SK-N-MC (cell line): Measurements from ENCODE around the gene EAF2.

Experiments used
- DNase-seq: peaks from one replicate; pipeline ENCODE4 v3.0.0-alpha.2; 2011; ENCODE audit warnings: low read depth, low spot score
- H3K27ac ChIP-seq: fragments of 200-600 bp; sonication (generic); 2 replicates; pipeline ENCODE4 v1.5.1; 2016; ENCODE audit warnings: mixed run types
- H3K36me3 ChIP-seq: fragments of 200-600 bp; sonication (generic); 2 replicates; pipeline ENCODE4 v1.6.1; 2017; ENCODE audit warnings: antibody characterized with exemption, low read length, mixed read lengths; ENCODE audit not compliant: insufficient read depth
- H3K4me3 ChIP-seq: fragments of 200-600 bp; sonication (generic); 2 replicates; pipeline ENCODE4 v1.5.1; 2016
- H3K9ac ChIP-seq: fragments of 200-600 bp; sonication (generic); 2 replicates; pipeline ENCODE4 v1.8.0; 2017; ENCODE audit warnings: mixed run types, mixed read lengths; ENCODE audit not compliant: insufficient read length
- H3K9me3 ChIP-seq: fragments of 200-600 bp; sonication (generic); 2 replicates; pipeline ENCODE4 v1.6.1; 2017; ENCODE audit warnings: low read depth, mild to moderate bottlenecking, antibody characterized with exemption, low read length, moderate library complexity, mixed read lengths
- EZH2 ChIP-seq: fragments of 200-600 bp; sonication (generic); IDR thresholded peaks from one replicate; pipeline ENCODE4 v1.6.1; 2017; ENCODE audit warnings: antibody characterized with exemption
- FOXP2 ChIP-seq: optimal IDR thresholded peaks from 2 replicates; pipeline ENCODE3; 2011; ENCODE audit warnings: mild to moderate bottlenecking, moderate library complexity; ENCODE audit not compliant: insufficient read depth; ENCODE audit errors: extremely low read length, control extremely low read depth
- POLR2AphosphoS5 ChIP-seq: IDR thresholded peaks from 2 replicates; pipeline ENCODE4 v1.6.1; 2012; ENCODE audit warnings: mild to moderate bottlenecking, low read depth, low read length, borderline replicate concordance

EAF2 gene

GRCh38 chr3:121878411-121878810, 43.4 kb downstream of the EAF2 start:
- H3K9me3 ChIP-seq: no peaks in the 10 kb centered on the region
- no peak overlapping the region for H3K4me3 ChIP-seq
- no peak overlapping the region for H3K27ac ChIP-seq
- H3K36me3 ChIP-seq: no peaks in the 10 kb centered on the region
- DNase-seq: no peak
- no peak overlapping the region for H3K9ac ChIP-seq
- TF ChIP-seq EZH2 (no peak), FOXP2 (no peak), POLR2AphosphoS5 (no peak)

GRCh38 chr3:121883507-121883906, 48.5 kb downstream of the EAF2 start:
- Histone ChIP-seq H3K9me3 (no peaks in the 10 kb centered on the region), H3K27ac (no peak overlapping the region), H3K4me3 (no peak overlapping the region), H3K36me3 (no peaks in the 10 kb centered on the region), H3K9ac (no peak overlapping the region)
- no peak for TF ChIP-seq FOXP2
- TF ChIP-seq EZH2: no peak
- no peak for TF ChIP-seq POLR2AphosphoS5
- peak; percentile 18 for DNase-seq

DNA sequence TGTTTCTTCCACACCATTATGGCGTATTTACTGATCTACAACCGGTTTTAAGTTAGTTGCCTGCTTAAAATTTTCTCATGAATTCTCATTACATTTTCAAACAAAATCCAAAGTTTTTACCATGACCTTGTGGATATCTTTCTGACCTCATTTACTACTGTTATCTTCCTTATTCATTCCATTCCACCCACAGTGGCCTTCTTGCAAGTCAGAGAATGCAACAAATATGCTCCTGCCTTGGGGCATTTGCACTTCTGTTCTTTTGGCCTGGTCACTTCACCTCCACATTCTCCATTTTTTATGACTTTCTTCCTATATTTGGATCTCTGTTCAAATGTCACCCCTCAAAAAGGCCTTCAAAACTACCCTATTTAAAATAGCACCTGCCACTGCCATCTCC, 50.4 kb downstream of the EAF2 start:
- no peak overlapping the region for H3K9ac ChIP-seq
- H3K9me3 ChIP-seq: no peaks in the 10 kb centered on the region
- no peaks in the 10 kb centered on the region for H3K36me3 ChIP-seq
- no peak overlapping the region for H3K27ac ChIP-seq
- no peak for DNase-seq
- no peak overlapping the region for H3K4me3 ChIP-seq
- TF ChIP-seq FOXP2 (no peak), POLR2AphosphoS5 (no peak), EZH2 (no peak)

DNA sequence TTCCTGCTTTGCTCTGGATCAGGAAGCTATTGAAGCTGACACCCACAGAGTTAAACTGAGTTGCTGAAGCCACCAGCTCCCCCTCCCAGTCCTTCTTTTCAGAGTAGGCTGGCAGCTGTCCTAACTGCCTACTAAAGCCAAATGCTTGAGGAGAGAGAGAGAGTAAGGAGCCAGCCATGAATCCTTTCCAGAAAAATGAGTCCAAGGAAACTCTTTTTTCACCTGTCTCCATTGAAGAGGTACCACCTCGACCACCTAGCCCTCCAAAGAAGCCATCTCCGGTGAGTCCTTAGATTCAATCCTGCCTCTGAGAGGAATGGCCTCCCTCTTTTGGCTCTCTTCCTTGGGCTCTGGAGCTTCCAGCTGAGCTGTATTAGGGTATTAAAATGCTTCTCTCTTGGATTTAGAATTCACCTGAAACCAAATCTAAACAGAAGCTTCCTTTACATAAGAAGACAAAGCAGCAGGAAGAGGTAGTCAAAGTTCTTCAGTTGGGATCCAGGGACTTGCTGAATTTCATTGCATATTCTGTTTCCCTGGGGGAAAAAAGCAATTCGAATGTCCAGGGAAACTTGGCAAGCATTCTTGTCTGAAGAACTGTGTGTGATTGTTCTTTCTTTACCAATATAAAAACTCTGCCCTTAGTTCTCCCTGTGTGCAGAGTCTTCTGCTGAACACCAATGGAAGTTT, 59.4 kb downstream of the EAF2 start, which contains the start of gene SLC15A2:
Gene SLC15A2, plus strand, starts transcription at position 101 of the 690 bp plus-strand sequence. Its CDS starts 76 bp downstream, at position 177.
- H3K4me3 ChIP-seq: peak within 1 kb of the TSS; percentile 36
- TF ChIP-seq POLR2AphosphoS5 (no peak), EZH2 (no peak), FOXP2 (no peak)
- no peaks in the 10 kb centered on the region for H3K9me3 ChIP-seq
- peak within 1 kb of the TSS; percentile 0 for H3K9ac ChIP-seq
- peak; percentile 5 for DNase-seq
- H3K27ac ChIP-seq: peak within 1 kb of the TSS; percentile 16
- H3K36me3 ChIP-seq: no peaks in the 10 kb centered on the region

DNA sequence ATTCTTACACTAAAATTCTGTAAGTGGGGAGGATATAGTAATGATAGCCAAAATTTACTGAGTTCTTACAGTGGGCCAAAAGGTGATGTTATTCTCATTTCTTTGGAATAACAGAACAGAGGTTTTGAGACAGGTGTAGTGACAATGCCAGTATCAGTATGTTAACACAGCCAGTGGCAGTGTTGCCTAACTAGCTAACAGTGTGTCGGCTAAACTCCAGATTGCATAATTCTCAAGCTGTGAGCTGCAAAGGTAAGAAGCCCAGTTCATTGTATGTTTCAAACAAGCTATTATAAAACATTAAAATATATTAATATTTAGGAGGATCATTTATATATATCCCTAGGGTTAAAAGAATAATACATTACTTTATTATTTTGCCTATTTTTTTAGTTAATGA, 60.1 kb downstream of the EAF2 start:
- Histone ChIP-seq H3K36me3 (no peaks in the 10 kb centered on the region), H3K9me3 (no peaks in the 10 kb centered on the region), H3K27ac (peak overlapping the region; percentile 16; the same call in 1 of the 2 replicates), H3K9ac (no peak overlapping the region), H3K4me3 (no peak overlapping the region; the same call in 1 of the 2 replicates)
- TF ChIP-seq EZH2: no peak
- no peak for TF ChIP-seq POLR2AphosphoS5
- TF ChIP-seq FOXP2: no peak
- no peak for DNase-seq

DNA sequence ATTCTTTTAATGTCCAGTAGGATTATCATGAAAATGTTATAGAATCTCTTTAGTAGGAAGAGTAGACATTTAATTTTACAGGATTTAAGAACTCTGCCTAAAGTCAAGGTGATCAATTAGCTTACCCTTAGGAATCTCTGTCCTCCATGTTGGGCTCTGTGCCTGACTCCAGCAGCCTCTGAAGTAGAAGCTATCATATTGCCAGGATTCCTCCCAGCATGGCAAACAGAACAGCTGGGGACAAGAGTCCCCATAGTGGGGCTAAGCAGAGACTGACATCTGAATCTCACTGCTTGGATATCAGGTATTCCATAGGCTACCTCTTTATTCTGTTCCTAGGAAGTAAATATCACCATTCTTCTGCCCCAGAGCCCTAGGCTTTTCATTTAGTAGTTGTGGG, 60.7 kb downstream of the EAF2 start:
- Histone ChIP-seq H3K4me3 (no peak overlapping the region), H3K36me3 (no peaks in the 10 kb centered on the region), H3K9me3 (no peaks in the 10 kb centered on the region), H3K27ac (no peak overlapping the region), H3K9ac (no peak overlapping the region)
- DNase-seq: no peak
- no peak for TF ChIP-seq FOXP2

DNA sequence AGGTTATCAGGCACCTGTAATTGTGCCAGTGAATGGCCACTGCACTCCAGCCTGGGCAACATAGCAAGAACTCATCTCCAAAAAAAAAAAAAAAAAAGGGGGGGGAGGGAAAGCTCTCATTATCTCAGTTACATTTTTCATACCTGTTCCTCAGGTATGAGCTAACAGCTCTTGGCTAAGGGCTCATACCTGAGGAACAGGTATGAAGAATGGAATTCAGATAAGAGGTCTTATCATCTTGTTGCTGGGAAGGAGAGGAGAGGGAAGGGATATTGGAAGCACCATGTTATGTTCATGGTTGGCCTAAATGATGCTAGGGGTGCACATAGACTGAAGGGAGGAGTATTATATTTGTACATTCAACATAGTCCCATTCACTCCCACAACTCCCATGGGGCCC, 61.8 kb downstream of the EAF2 start:
- H3K9me3 ChIP-seq: no peaks in the 10 kb centered on the region
- no peak overlapping the region for H3K9ac ChIP-seq
- H3K36me3 ChIP-seq: no peaks in the 10 kb centered on the region
- no peak overlapping the region for H3K27ac ChIP-seq
- H3K4me3 ChIP-seq: no peak overlapping the region
- no peak for DNase-seq
- TF ChIP-seq POLR2AphosphoS5 (no peak), EZH2 (no peak)

DNA sequence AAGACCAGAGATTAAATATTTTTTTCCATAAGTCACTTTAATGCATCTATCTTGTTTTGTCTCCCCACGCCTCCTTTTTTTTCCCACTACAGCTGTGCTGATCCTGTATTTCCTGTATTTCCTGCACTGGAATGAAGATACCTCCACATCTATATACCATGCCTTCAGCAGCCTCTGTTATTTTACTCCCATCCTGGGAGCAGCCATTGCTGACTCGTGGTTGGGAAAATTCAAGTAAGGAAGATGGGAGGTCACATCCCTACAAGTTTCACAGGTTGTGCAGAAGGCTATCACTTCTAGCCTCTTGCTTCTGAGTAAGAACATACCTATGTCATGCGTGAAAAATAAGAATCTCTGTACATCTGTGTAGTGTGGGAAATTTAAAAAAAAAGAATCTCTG, 62.3 kb downstream of the EAF2 start:
- Histone ChIP-seq H3K9me3 (no peaks in the 10 kb centered on the region), H3K4me3 (no peak overlapping the region), H3K9ac (no peak overlapping the region), H3K36me3 (no peaks in the 10 kb centered on the region), H3K27ac (no peak overlapping the region)
- no peak for DNase-seq
- TF ChIP-seq POLR2AphosphoS5 (no peak), FOXP2 (no peak), EZH2 (no peak)
